NCI-H226 (cell line): ENCODE measurements around the gene CCDC74A.
"Not testable (repeated sequence)": the region's sequence is repeated elsewhere in the genome, so short reads cannot be mapped to it uniquely, and the experiment has no call there.

Experiments
- DNase-seq: peaks from one replicate; pipeline ENCODE4 v3.0.0-alpha.2; 2015

Gene CCDC74A

DNA sequence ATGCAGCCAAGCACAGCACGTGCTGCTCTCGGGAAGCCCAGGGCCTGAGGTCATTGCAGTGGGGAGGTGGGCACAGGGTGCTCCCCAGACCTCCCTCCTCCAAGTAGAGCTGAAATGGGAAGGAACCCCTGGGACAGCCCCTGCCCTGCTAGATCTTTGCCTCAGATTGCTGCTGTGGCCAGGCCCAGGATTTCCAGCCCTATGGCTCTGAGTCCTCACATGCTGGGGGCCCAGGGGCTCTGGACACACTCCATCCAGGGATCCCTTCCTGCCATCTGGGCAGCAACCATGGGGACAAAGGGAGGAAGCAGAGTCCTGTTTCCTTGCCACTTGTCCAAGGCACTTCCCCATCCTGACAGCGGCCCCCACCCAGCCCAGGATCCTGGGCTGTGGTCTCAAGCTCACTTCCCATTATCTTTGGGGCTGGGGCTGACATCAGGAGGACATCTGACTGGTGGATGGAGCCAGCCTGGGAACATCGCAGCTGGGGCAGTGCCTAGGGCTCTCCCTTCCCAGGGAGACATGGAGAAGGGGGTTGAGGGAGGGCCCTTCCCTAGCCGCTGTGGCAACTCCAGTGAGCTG lies 2.3 kb downstream of the CCDC74A start:
- not testable (repeated sequence) for DNase-seq

DNA sequence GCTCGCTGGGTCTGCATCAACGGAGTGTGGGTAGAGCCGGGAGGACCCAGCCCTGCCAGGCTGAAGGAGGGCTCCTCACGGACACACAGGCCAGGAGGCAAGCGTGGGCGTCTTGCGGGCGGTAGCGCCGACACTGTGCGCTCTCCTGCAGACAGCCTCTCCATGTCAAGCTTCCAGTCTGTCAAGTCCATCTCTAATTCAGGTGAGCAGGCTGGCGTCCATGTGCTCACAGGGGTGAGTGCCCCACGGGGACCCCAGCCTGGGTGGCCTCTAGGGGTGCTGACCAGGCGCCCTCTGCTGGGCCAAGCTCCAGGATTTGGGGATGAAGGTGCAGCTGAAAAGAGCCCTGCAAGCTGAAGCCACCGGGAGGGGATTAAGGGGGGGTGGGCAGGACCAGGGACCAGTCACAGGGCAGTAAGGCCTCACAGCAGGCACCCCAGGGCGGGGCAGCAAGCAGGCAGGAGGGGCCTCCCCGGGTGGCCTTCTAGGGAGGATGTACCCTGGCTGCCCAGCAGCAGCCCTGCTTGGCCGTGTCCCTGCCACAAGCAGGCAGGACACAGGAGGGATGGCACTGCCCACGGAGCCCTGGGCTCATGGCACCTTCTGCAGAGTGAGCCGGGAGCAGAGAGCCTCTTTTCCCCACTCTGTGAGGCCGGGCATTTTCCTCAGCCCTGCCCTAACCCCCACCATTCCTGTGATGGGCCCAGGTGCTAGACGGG lies 3.1 kb downstream of the CCDC74A start:
- DNase-seq = not testable (repeated sequence)

DNA sequence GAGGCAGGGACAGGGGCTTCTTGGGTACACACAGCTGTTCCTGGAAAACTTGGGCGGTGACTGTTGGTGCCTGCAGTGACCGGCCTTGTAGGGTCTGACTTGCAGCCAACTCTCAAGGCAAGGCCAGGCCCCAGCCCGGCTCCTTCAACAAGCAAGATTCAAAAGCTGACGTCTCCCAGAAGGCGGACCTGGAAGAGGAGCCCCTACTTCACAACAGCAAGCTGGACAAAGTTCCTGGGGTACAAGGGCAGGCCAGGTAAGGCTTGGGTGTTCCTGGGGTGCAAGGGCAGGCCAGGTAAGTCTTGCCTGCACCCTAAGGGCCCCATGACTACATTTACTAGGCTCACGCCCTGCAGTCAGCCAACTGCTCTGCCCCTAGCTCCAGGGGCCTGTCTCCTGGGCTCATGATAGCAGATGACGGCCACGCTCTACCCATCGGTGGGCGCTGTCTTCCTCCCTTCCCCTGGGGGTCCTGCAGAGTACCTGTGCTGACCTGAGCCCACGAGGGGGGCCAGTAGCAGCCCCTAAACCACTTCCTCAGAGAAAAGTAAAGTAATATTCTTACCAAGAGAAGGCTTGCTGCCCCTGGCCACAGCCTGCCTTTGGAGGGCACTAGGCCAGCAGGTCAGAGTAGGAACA lies 4.0 kb downstream of the CCDC74A start:
- DNase-seq = not testable (repeated sequence)

DNA sequence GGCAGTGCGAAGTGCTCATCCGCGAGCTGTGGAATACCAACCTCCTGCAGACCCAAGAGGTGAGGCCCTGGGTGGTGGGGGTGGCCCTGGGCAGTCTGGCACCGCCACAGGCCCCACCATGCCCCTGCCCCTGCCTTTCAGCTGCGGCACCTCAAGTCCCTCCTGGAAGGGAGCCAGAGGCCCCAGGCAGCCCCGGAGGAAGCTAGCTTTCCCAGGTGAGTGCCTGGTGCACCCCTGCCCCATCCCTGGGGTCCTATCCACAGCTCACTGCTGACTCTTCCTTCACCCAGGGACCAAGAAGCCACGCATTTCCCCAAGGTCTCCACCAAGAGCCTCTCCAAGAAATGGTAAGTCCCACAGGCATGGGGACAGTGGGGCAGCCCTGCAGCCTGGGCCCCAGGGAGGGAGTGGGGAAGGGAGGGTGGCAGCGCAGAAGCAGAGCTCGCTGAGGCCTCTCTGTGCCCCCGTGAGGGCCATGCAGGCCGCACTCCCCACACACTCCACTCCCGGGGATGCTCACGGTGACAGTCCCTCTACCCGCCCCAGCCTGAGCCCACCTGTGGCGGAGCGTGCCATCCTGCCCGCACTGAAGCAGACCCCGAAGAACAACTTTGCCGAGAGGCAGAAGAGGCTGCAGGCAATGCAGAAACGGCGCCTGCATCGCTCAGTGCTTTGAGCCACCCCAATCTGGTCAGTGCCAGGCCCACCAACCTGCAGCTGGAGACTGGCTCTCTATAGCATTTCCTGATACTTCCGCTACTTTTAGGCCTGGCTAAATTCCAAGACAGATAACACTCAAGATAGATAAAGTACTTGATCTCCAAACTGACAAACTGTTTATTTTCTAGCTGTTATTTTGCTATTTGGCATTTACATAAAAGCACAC lies 5.3 kb downstream of the CCDC74A start:
- not testable (repeated sequence) for DNase-seq

DNA sequence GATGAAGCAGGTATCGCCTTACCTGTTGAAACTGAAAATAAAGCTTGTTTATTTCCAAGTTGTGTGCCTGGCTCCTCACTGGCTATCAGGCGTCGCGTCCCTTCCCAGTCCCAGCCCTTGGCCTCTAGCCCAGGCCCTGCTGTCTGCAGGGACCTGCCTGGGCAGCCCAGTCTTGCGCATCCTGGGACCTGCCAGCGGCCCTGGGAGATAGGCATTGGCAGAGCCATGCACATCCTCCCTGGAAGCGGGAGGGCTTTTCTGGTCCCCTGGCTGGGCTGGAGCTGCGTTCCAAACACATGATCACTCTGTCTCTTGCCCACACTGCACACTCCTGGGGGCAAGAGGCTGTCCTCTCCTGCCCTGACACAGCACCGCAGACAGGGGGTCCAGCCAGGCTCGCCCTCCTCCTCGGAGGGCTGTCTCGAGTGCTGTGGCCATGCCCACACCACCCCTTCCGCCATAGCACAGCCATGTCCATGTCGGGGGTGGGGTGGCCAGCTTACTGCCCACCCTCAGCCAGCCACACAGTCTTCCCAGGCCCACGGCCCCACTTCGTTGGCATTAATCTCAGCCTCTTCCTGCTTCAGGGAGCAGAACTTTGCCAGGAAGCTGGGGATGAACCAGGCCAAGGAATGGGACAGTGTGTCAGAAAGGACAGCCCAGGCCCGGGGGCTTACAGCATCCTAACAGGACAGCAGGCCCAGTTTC lies 6.1 kb downstream of the CCDC74A start:
- not testable (repeated sequence) for DNase-seq

DNA sequence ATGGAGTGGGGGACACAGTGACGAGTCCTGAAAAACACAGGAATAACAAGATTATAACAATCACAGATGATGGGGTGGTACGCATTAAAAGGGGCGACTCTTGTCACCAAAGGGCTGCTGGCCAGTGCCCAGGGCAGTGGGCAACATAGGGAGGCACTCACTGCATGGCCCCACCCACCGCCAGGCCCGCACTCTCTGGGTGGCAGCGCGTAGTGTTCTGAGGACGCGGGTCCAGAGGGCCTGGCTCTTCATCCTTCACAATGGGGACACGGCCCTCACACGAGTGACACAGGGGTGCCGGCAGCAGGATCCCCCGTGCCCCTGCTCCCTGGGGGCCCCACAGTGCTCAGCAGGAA lies 6.6 kb downstream of the CCDC74A start:
- not testable (repeated sequence) for DNase-seq

DNA sequence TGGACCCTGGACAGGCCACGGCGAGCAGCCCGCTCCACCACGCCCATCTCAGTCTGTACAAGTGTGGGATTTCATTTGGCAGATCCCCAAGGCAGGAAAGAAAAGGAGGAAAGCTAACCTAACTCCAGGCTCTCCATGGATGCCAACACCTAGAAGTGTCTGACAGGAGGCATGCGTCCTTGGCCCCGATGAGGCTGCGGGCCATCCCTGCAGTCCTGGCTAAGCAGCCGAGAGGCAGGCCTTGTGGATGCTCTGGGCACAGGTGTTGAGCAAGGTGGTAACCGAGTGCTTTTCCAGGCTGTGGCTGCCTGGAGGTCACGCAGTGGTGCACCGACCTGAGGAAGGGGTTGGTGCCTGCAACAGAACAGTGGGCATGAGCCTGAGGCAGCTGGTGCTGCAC lies 7.3 kb downstream of the CCDC74A start:
- DNase-seq = not testable (repeated sequence)

DNA sequence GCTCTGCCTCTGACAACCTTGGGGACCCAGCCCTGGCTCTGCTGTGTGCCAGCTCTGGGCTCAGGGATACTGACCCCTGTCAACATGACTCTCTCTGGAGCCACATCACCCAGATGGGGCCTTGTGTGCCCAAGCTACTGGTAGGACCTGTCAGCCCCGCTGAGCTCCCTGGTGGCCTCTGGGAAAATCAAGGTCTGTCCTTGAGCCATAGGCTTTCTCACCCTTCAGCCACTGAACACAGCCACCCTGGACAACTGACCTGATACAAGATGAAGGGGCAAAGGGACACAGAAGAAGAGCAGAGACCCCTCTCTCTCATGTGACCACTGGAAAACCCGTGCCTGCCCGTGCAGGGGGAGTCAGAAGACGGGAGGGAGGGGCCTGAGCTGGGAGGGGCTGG lies 7.8 kb downstream of the CCDC74A start:
- no peak for DNase-seq

DNA sequence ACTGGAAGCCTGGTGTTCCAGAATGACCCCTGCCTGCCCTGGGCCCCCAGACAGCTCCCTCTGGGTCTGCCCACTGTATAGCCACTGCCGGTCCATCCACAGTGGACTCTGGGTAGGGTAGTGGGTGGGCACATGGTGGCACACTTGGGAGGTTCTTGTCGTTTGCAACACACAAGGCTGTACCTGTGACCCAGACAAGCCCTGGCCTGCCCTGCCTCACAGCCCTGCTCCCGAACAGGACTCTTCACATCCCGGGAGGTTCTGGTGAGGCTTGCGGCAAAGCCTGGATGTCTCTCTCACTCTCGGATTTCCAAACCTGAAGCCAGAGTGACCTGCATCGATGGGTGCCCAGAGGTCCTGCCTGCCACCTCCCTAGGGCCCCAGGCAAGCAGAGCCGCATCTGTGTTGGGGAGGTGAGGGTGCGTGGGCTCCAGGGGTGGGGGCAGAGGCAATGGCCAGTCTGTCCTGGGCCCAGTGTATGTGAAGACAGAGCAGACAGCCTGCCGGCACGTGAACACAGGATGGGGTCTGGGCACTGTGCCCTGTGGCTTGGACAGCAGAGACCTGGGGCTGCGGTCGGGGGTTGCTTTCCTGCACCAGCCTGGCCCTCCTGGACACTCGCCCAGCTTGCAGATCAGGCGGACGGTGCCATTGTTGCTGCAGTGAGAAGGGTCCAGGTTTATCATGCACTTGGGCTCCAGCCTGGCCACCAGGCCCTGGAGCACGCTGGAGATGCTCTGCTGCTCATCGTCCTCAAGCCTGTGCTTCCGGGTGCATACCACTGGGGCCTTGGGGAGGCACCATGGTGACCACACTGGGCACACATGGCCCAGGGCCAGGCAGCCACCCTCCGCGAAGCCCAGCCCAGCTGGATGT lies 8.5 kb downstream of the CCDC74A start:
- DNase-seq = not testable (repeated sequence)

DNA sequence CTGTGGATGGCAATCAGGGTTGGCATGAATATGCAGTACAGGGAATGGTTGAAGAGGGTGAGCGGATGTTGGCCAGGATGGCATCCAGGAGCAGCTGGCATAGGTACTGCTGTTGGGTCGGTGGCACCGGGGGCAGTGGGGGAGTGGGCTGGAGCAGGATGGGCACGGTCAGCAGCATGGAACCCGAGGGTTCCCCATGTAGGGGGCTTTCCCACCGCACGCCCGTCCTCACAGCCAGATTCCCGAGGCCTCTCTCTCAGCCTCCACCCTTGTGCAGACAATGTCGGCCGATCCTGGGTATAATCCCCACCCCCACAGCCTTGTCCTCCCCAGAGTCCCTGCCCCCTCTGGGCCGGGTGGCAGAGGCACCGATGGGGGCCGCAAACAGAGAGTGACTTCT lies 9.2 kb downstream of the CCDC74A start:
- DNase-seq = not testable (repeated sequence)

DNA sequence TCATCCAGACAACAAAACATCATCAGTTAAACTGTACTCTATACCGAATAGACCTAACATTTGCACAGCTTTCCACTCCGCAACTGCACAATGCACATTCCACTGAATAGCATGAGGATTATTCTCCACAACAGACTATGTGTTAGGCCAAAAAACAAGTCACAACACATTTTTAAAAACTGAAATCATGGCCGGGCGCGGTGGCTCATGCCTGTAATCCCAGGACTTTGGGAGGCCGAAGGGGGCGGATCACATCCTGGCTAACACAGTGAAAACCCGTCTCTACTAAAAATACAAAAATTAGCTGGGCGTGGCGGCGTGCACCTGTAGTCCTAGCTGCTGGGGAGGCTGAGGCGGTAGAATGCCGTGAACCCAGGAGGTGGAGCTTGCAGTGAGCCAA lies 11.2 kb downstream of the CCDC74A start:
- not testable (repeated sequence) for DNase-seq

DNA sequence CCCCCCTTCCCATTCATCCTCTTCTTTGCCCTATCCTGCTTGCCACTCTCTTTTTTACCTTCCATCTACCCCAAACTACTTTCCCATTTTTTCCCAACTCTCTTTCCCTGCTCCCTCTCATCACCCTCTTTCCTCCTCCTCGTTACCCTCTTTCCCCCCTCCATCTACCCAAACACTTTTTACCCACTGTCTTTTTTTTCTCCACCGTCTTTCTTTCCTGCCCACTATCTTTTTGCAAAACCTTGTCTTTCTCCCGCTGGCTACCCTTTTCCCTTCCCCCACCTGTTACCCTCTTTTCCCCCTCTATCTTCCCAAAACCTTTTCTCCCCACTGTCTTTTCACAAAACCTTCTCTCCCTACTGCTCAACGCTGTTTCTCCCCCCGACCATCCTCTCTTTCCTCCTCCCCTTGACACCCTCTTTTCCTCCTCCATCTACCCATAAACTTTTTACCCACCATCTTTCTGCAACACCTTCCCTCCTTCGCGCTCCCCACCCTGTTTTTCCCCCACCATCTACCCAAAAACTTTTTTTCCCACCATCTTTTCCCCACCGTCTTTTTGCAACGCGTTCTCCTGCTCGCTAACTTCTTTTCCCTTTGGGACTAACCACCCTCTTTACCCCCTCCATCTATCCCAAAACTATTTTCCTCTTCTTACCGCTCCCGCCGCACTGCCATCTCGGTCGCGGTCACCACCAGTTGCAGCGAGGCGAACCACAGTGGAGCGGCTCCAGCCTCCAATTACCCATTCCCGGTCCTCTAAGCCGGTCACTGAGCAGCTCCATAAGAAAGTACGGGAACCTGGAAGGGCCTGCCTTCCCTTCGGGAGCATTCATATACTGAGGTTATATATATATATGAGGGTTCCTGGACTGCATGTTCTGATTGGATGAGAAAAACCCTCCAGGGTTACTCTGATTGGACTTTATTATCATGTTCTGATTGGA lies 15.0 kb downstream of the CCDC74A start:
- no peak for DNase-seq

DNA sequence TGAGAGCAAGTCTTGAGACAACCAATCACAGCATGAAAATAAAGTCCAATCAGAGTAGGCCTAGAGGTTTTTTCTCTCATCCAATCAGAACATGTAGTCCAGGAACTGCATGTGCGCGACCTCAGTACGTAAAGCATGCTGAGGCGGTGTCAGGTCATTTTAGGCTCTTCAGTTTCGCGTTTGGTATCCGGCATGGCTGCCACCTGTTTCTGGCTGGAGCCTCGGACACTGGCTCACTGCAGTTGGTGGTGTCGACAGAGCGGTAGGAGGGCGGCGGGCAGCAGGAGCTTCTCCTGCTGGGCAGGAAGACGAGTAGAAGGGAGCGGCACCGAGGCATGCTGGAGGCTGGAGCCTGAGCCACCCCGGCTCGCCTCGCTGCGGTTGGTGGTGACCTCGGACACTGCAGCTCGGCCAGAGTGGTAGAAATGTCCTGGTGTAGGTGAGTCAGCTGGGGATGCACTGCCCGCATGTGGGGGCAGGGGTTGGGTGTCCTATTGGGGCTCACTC lies 15.8 kb downstream of the CCDC74A start:
- DNase-seq = no peak

DNA sequence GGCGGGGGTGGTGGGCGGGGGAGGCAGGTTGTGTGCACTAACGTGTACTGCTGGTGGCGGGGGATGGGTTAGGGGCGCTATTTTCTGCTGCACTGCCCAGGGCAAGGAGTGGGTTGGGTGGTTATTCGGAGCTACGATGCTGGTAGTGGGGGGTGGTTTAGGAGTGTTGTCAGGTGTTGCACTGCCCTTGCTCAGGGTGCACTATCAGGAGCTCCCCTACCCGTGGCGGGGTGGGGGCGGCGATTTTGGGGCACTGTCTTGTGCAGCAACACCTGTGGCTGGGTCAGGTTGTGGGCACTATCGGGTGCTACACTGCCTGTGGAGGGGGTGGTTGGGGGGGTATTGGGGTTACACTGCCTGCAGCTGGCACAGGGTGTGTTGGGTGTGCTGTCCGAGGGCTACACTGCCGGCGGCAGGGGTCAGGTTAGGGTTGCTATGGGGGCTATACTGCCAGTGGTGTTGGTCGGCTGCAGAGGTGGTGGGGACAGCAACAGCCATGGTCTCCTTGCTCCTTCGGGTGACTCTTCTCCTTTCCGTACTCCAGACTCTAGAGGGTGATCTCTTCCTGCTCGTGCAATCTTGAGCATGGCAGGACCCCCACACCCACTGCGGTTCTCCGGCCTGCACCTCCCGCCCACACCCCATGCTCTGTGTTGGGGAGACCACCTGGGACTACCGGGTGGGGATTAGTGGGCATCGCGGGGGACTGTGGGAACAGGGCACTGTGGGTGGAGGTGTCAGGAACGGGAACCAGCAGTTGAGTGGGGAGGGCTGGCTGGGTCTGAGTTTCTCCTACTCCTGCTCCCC lies 16.5 kb downstream of the CCDC74A start:
- DNase-seq = not testable (repeated sequence)

DNA sequence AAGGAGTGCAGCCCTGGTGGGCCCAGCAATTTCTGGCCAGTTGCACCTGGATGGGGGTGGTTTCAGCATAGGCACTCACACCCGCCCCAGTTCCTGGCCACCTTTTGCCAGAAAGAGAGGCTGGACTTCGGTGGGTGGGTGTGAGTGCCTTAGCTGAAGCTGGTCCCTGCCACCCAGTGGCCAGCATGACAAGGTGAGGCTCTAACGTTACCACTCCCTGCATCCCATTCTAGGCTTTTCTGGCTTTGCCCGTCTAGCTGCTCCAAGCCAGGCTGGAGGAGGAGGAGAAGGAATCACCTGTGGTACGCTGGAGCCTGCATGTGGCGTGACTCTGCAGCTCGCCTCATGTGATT lies 17.1 kb downstream of the CCDC74A start:
- not testable (repeated sequence) for DNase-seq

DNA sequence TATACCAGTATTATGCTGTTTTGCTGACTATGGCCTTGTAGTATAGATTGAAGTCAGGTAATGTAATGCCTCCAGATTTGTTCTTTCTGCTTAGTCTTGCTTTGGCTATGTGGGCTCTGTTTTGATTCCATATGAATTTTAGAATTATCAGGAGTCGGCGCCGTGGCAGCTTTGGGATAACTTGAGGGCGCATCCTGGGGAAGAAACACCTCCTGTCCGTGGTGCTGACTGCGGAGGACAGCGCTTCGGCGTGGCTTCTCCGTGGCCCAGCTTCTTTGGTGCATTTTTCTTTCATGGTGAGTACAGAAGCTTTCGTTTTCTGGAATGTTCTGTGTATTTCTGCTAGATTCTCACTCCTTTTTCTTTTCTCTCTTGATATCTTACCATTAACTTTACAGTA lies 25.2 kb downstream of the CCDC74A start:
- no peak for DNase-seq

DNA sequence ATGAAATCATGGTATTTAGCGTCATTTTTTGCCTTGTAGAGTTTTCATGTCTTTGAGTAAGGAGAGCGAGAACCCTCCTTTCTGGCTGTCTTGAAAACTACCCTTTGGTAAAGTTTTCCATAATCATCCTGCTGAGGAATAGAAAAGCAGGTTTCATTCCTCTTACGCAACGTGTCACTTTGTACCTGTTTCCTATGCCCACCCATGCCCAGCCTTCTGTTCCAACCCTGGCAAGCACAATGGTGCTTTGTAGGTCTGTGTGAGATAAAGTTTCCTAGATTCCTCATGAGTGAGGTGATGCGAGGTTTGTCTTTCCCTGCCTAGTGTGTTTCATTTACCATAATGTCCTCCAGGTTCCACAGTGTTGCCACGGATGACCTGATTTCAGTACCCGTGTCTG lies 29.3 kb downstream of the CCDC74A start:
- DNase-seq = no peak

DNA sequence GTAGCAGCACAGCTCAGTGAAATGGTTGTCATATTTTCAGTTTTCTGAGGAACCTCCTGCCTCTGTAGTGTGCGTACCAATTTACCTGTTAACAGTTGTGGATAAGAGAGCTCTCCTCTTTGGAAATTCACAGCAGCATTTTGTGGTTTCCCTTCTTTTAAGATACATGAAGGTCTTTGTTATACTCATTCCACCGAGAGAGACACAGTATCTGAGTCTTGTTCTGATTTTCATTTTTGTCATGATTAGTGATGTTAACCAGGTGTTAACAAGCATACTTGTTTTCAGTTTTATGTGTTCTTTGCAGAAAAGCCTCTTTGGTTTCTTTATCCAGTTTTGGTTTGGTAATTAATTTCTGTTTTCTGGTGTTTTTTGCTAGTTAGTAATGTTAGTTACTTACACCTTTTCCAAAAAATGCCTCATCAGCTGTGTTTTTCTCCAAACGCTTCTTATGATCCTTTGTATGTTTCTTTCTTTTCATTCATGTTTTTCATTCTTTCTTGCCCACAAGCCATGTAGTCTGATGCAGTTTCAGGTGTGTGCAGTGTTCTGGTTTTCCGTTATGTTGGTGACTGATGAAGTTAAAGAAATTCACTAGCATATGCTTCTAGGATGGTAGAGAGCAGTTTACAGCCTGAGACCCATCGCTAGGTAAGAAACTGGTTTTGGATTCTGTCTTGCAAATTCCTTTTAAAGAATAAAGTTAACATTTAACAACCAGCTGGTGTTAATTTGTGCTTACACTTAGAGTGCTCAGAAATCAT lies 30.1 kb downstream of the CCDC74A start:
- DNase-seq = no peak

DNA sequence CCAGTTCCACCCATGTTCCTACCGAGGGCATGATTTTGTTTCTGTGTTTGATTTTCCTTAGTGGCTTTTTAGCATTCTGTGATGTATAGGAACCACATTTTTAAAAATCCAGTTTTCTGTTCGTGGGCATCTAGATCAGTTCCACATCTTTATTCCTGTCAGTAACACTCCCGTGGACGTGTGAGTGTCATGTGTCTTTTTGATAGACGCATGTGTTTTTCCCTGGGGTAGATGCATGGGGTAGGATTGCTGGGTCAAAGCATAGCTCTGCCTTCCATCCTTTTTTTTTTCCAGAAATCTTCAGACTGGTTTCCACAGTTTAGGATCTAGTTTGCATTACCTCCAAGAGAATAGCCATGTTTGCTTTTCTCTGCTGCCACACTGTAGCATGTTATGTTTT lies 38.7 kb downstream of the CCDC74A start:
- DNase-seq = no peak
